GM18858 (cell line): Measurements from ENCODE around the gene DOCK11.
A peak's percentile ranks its signal among the peaks of the same experiment; 100 is the strongest.

Experiments
- ATAC-seq: cut with Tn5 transposase; IDR thresholded peaks from one replicate; pipeline ENCODE4 v1.9.1; 2021; ENCODE audit not compliant: unreplicated experiment

The DOCK11 gene

GRCh38 chrX:118621081-118621759 lies 125.6 kb downstream of the DOCK11 start:
- no peak for ATAC-seq

DNA sequence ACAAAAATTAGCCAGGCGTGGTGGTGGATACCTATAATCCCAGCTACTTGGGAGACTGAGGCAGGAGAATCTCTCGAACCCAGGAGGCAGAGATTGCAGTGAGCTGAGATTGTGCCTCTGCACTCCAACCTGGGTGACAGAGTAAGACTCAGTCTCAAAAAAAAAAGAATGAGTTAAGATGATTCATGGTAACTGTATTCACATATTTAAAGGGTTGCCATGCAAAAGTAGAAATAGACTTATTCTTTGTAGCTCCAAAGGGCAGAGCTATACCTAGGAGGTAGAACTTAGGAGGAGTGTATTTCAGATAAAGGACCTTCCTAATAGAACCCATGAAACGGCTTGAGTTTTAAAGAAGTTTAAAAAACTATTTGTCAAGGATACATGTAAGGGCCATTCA lies 127.4 kb downstream of the DOCK11 start:
- ATAC-seq = no peak

- ATAC-seq = no peak
Measured at GRCh38 chrX:118626346-118626745, 130.7 kb downstream of the DOCK11 start.

DNA sequence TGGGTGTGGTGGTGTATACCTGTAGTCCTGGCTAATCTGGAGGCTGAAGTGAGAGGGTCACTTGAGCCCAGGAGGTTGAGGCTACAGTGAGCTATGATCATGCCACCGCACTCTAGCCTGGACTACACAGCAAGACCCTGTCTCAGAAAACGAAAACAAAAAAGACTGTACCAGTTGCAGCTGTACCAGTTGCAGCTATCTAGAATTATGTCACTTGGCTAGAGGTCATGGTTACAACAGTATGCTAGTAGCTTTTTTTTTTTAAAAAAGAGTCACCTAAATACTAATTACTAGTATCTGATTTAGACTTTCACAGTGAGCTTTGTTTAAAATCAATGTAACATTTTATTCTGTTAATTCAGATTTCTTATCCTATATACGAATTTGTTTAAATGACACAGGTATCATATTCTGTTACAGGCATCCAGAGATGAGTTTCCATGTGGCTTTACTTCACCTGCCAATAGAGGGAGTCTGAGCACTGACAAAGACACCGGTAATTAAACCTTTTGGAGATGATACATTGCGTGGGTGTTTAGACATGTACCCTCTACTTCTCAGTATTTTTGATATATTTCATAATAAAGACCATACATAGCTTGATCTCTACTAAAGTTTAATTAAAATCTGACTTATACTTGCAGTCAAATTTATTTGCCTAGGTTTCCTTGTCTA lies 131.6 kb downstream of the DOCK11 start:
- no peak for ATAC-seq

DNA sequence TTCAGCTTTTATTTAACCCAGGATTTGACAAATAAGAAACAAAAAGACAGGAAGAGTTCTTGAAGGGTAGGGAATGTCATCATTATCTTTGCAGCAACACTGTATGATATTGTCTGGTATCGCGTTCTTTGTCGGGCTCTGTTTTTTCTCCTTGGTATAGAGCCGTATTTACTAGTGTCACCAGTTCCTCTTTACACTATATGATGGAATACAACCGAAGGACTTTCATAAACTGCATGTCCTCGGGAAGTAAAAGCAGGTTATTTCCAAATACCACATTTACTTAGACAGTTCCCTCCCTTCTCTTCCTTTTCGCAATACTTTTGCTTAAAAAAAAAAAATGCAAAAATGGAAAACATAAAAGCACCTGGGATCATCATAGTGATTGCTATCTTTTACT lies 135.2 kb downstream of the DOCK11 start:
- ATAC-seq = no peak

GRCh38 chrX:118631586-118631985 lies 136.0 kb downstream of the DOCK11 start:
- no peak for ATAC-seq

- peak; percentile 65 for ATAC-seq
Measured at GRCh38 chrX:118632862-118633261, 137.2 kb downstream of the DOCK11 start.

DNA sequence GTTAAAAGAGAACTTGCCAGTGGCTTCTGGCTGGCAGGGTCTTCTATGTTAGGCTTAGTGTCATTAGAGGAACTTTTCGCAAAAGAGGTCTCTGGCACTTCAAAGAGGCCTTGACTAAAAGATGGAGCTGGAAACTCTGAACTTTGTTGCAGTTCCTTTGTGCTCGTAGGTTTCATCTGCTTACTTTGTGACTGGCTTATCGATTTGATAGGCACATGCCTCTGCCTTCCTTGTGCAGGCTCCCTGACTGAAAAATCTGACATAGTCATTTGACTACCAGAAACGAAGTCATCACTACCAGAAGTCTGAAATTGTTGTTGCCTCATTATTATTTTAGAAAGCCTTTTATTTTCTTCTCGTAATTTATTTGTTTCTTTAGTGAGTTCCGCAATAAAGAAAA lies 137.9 kb downstream of the DOCK11 start:
- no peak for ATAC-seq

- no peak for ATAC-seq
Measured at GRCh38 chrX:118634336-118634735, 138.7 kb downstream of the DOCK11 start.

GRCh38 chrX:118637997-118638396 lies 142.4 kb downstream of the DOCK11 start:
- ATAC-seq = no peak

DNA sequence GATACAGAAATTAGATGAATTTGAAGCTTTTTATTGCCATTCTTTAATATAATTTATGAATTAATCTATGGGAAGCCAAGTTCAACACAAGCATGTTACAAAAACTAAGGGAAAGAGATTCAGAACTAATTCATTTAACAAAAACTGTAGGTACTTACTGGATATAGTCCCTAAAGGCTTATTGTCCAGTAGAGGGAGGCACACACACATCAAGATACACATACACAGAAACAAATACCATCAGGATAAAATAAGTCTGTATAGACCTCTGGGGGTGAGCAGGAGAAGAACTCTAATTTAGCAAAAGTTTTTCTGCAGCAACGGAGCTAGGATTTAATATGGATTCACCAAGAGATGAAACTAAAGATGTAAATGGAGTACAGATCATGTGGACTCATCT lies 148.8 kb downstream of the DOCK11 start:
- ATAC-seq = no peak

DNA sequence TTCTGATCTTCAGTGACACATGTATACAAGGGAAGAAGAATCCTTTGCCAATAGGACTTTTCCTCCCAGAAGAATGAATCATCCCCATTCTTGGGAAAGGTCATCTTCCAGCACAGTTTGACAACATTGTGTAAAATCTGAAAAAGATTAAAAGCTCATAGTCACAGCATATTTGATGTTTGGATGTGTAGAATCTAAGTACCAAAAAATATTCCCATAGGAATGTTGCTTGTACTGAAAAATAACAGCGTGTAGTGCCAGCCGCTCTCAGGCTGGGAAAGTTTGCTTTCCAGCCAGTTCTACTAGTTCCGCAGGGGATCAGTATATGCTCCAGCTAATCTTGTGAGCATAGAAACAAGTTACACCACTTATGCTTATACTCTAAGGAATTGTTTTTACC lies 157.1 kb downstream of the DOCK11 start:
- ATAC-seq = no peak

- no peak for ATAC-seq
Measured at GRCh38 chrX:118654331-118654730, 158.7 kb downstream of the DOCK11 start.

DNA sequence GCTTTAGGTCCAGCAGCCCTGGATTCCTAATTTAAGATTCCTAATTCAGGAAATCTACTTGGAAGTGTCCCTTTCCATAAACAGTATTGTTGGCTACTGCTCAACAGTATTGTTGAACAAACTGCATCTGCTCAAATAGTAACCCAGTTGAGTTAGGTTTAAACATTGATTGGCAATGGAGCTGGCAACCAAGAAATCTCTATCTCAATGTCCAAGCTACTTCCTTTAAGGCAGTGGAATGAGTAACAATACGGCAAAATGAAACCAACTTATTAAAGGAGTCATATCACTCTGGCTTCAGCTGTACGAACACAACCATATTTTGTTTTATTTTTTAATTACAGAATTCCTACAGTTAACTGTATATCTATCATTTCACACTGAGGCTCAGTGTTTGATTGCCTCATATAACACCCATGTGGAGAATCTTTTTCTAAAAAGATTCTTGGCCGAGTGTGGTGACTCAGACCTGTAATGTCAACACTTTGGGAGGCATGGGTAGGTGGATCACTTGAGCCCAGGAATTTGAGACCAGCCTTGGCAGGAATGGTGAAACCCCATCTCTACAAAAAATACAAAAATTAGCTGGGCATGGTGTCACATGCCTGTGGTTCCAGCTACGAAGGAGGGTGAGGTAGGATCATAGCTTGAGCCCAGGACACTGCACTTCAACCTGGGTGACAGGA lies 160.1 kb downstream of the DOCK11 start:
- no peak for ATAC-seq

GRCh38 chrX:118657413-118657812 lies 161.8 kb downstream of the DOCK11 start:
- ATAC-seq = no peak

- ATAC-seq = no peak
Measured at GRCh38 chrX:118660085-118660484, 164.5 kb downstream of the DOCK11 start.

GRCh38 chrX:118665204-118665603 lies 169.6 kb downstream of the DOCK11 start:
- ATAC-seq = no peak

- ATAC-seq = no peak
Measured at GRCh38 chrX:118666521-118666920, 170.9 kb downstream of the DOCK11 start.

DNA sequence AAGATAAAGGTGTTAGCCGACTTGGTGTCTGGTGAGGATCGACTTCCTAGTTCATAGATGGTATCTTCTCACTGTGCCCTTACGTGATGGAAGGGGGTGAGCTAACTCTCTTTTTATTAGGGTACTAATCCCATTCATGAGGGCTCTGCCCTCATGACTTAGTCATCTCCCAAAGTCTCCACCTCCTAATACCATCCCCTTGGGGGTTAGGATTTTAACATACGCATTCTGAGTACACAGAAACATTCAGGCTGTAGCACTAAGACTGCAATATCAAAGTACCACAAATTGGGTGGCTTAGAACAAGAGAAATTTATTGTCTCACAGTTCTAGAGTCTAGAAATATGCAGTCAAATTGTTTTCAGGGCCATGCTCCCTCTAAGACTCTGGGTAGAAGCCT lies 173.8 kb downstream of the DOCK11 start:
- ATAC-seq = no peak

DNA sequence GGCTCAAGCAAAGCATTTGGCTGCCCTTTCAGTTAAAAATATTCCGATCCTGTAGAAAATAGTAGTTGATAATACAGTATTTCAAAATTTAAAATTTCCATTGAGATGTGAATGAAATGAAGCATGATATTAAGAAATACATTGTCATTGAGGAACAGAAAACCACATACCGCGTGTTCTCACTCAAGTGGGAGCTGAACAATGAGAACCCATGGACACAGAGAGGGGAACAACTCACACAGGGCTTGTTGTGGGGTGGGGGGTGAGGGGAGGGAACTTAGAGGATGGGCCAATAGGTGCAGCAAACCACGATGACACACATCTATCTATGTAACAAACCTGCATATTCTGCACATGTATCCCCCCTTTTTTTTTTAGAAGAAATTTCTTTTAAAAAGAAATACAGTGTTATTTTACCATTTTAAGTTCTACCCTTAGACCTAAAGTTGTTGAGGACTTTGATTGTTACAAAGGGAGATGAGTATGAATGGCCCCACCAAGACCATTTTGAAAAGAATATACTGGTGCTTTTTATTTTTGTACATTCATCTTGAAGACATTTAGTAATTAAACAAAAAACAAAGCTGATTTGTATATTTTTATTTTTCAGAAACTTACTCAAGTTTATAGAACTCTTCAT lies 179.8 kb downstream of the DOCK11 start:
- no peak for ATAC-seq

- no peak for ATAC-seq
Measured at GRCh38 chrX:118675966-118676349, 180.3 kb downstream of the DOCK11 start.

GRCh38 chrX:118677318-118677717 lies 181.7 kb downstream of the DOCK11 start:
- ATAC-seq = no peak
